GM21526 (cell line): ENCODE measurements around the gene FKBP15.

ENCODE experiments used
- ATAC-seq: cut with Tn5 transposase; IDR thresholded peaks from one replicate; pipeline ENCODE4 v1.9.1; 2021; ENCODE audit warnings: moderate library complexity; ENCODE audit not compliant: unreplicated experiment, low FRiP score

Gene FKBP15

GRCh38 chr9:113186137-113186755, 34.8 kb downstream of the FKBP15 start:
- no peak for ATAC-seq

- no peak for ATAC-seq
Observed at GRCh38 chr9:113185271-113185670, 35.8 kb downstream of the FKBP15 start.

GRCh38 chr9:113184539-113184938, 36.5 kb downstream of the FKBP15 start:
- no peak for ATAC-seq

- no peak for ATAC-seq
Observed at GRCh38 chr9:113183956-113184488, 37.1 kb downstream of the FKBP15 start.

GRCh38 chr9:113181165-113181564, 39.9 kb downstream of the FKBP15 start:
- ATAC-seq, result no peak

GRCh38 chr9:113179839-113180238, 41.2 kb downstream of the FKBP15 start:
- ATAC-seq, result no peak

- no peak for ATAC-seq
Observed at GRCh38 chr9:113178087-113178486, 43.0 kb downstream of the FKBP15 start.

GRCh38 chr9:113177251-113177650, 43.8 kb downstream of the FKBP15 start:
- no peak for ATAC-seq

- no peak for ATAC-seq
Observed at GRCh38 chr9:113176803-113177202, 44.3 kb downstream of the FKBP15 start.

- no peak for ATAC-seq
Observed at GRCh38 chr9:113173341-113173740, 47.7 kb downstream of the FKBP15 start.

- ATAC-seq, result no peak
Observed at GRCh38 chr9:113168809-113169208, 52.3 kb downstream of the FKBP15 start.

GRCh38 chr9:113166039-113166438, 55.0 kb downstream of the FKBP15 start:
- ATAC-seq, result no peak

GRCh38 chr9:113164536-113165300, 56.4 kb downstream of the FKBP15 start:
- no peak for ATAC-seq

GRCh38 chr9:113163001-113163400, 58.1 kb downstream of the FKBP15 start:
- no peak for ATAC-seq

GRCh38 chr9:113160571-113160970, 60.5 kb downstream of the FKBP15 start:
- no peak for ATAC-seq

- ATAC-seq, result no peak
Observed at GRCh38 chr9:113158446-113158845, 62.6 kb downstream of the FKBP15 start.

GRCh38 chr9:113156880-113157279, 64.2 kb downstream of the FKBP15 start:
- ATAC-seq, result no peak

- ATAC-seq, result no peak
Observed at GRCh38 chr9:113155911-113156588, 65.0 kb downstream of the FKBP15 start.

GRCh38 chr9:113154946-113155345, 66.1 kb downstream of the FKBP15 start:
- ATAC-seq, result no peak

GRCh38 chr9:113154471-113154870, 66.6 kb downstream of the FKBP15 start:
- ATAC-seq, result no peak

- ATAC-seq, result no peak
Observed at GRCh38 chr9:113153599-113153998, 67.5 kb downstream of the FKBP15 start.
